ENCODE results near the gene CLN3. TPM values are rescaled to one million over a fixed set of nuclear protein-coding genes. Genes with fewer than 3 reads are reported as not detected.
"Not testable (repeated sequence)": the region's sequence is repeated elsewhere in the genome, so short reads cannot be mapped to it uniquely, and the experiment has no call there.

Gene CLN3
- total RNA-seq, 1 donor from 2014 or later = 4.4 TPM

GRCh38 chr16:28528463-28528867 lies 36.6 kb upstream of the CLN3 start:
- Histone ChIP-seq H3K79me2 (ENCODE audit: low read depth) (no peaks in the 10 kb centered on the region), H3K4me1 (no peaks in the 10 kb centered on the region), H3K9ac (no peak overlapping the region), H3K27me3 (no peaks in the 10 kb centered on the region), H3K4me2 (no peak overlapping the region), H3K27ac (no peak overlapping the region), H3F3A (ENCODE audit: low read depth) (peaks cover 16% of the 10 kb centered on the region), H3K9me3 (ENCODE audit: low read depth) (no peaks in the 10 kb centered on the region), H4K20me1 (ENCODE audit: low read depth) (no peaks in the 10 kb centered on the region), H2AFZ (replicated peaks) (no peak overlapping the region), H3K4me3 (no peak overlapping the region), H3K36me3 (no peaks in the 10 kb centered on the region)
- Mint-ChIP-seq H3K4me1 (peaks cover 5% of the 10 kb centered on the region), H3K36me3 (no peaks in the 10 kb centered on the region), H3K27me3 (ENCODE audit: insufficient read depth, low read depth) (no peaks in the 10 kb centered on the region), H3K27ac (no peak overlapping the region), H3K4me3 (no peak overlapping the region), H3K9me3 (no peaks in the 10 kb centered on the region)
- TF ChIP-seq EZH2phosphoT487 (IDR thresholded peaks at IDR 0.05) (no peak), CTCF (IDR thresholded peaks at IDR 0.05) (no peak), EZH2 (IDR thresholded peaks at IDR 0.05) (no peak)
- DNase-seq (ENCODE audit: low spot score) = no peak

- H2AFZ ChIP-seq (replicated peaks) = no peak overlapping the region
- H3K36me3 ChIP-seq = no peaks in the 10 kb centered on the region
- no peaks in the 10 kb centered on the region for H4K20me1 ChIP-seq (ENCODE audit: low read depth)
- H3K27me3 ChIP-seq = no peaks in the 10 kb centered on the region
- H3K27me3 Mint-ChIP-seq (ENCODE audit: insufficient read depth, low read depth) = no peaks in the 10 kb centered on the region
- no peak for DNase-seq (ENCODE audit: low spot score)
- TF ChIP-seq EZH2phosphoT487 (IDR thresholded peaks at IDR 0.05) = no peak
- TF ChIP-seq EZH2 (IDR thresholded peaks at IDR 0.05) = no peak
- TF ChIP-seq CTCF (IDR thresholded peaks at IDR 0.05) = no peak
- peaks cover 5% of the 10 kb centered on the region for H3K4me1 Mint-ChIP-seq
- peaks cover 14% of the 10 kb centered on the region for H3F3A ChIP-seq (ENCODE audit: low read depth)
- H3K9me3 Mint-ChIP-seq = no peaks in the 10 kb centered on the region
- no peaks in the 10 kb centered on the region for H3K9me3 ChIP-seq (ENCODE audit: low read depth)
- no peak overlapping the region for H3K4me2 ChIP-seq
- no peak overlapping the region for H3K27ac Mint-ChIP-seq
- no peaks in the 10 kb centered on the region for H3K79me2 ChIP-seq (ENCODE audit: low read depth)
- no peak overlapping the region for H3K4me3 ChIP-seq
- H3K4me3 Mint-ChIP-seq = no peak overlapping the region
- H3K9ac ChIP-seq = no peak overlapping the region
- H3K36me3 Mint-ChIP-seq = no peaks in the 10 kb centered on the region
- no peaks in the 10 kb centered on the region for H3K4me1 ChIP-seq
- no peak overlapping the region for H3K27ac ChIP-seq
Measured at GRCh38 chr16:28527985-28528384, 36.1 kb upstream of the CLN3 start.

GRCh38 chr16:28527100-28527785 lies 35.4 kb upstream of the CLN3 start:
- H3K9me3 ChIP-seq (ENCODE audit: low read depth); H3F3A ChIP-seq (ENCODE audit: low read depth); H3K79me2 ChIP-seq (ENCODE audit: low read depth); H3K4me3 ChIP-seq; H3K36me3 ChIP-seq; H4K20me1 ChIP-seq (ENCODE audit: low read depth); H3K4me3 Mint-ChIP-seq; H3K4me2 ChIP-seq; H2AFZ ChIP-seq (replicated peaks); H3K27ac Mint-ChIP-seq; H3K9me3 Mint-ChIP-seq; H3K4me1 ChIP-seq; H3K27me3 ChIP-seq; H3K27me3 Mint-ChIP-seq (ENCODE audit: insufficient read depth, low read depth); DNase-seq (ENCODE audit: low spot score); H3K9ac ChIP-seq; H3K36me3 Mint-ChIP-seq; H3K4me1 Mint-ChIP-seq; H3K27ac ChIP-seq: not testable (repeated sequence)

- Histone ChIP-seq H4K20me1 (ENCODE audit: low read depth) (no peaks in the 10 kb centered on the region), H3K79me2 (ENCODE audit: low read depth) (no peaks in the 10 kb centered on the region), H3K27ac (no peak overlapping the region), H3K9ac (no peak overlapping the region), H3K4me1 (no peaks in the 10 kb centered on the region), H3K4me3 (no peak overlapping the region), H2AFZ (replicated peaks) (no peak overlapping the region), H3K36me3 (no peaks in the 10 kb centered on the region), H3K27me3 (no peaks in the 10 kb centered on the region), H3K9me3 (ENCODE audit: low read depth) (no peaks in the 10 kb centered on the region), H3K4me2 (no peak overlapping the region), H3F3A (ENCODE audit: low read depth) (no peaks in the 10 kb centered on the region)
- Mint-ChIP-seq H3K4me1 (no peaks in the 10 kb centered on the region), H3K27me3 (ENCODE audit: insufficient read depth, low read depth) (peaks cover under 1% of the 10 kb centered on the region), H3K27ac (no peak overlapping the region), H3K36me3 (no peaks in the 10 kb centered on the region), H3K9me3 (no peaks in the 10 kb centered on the region), H3K4me3 (no peak overlapping the region)
- DNase-seq (ENCODE audit: low spot score) = no peak
- TF ChIP-seq EZH2phosphoT487 (IDR thresholded peaks at IDR 0.05) (no peak), CTCF (IDR thresholded peaks at IDR 0.05) (no peak), EZH2 (IDR thresholded peaks at IDR 0.05) (no peak)
Measured at GRCh38 chr16:28526201-28527099, 34.6 kb upstream of the CLN3 start.

Data from neural progenitor cell (in vitro differentiated cells).